ENCODE data around the gene LRRC7. TPM values are rescaled to one million over a fixed set of nuclear protein-coding genes. Genes with fewer than 3 reads are reported as not detected.

Gene LRRC7
- total and polyA plus RNA-seq, 2 experiments from 2014 or later, result 0.99 to 1.8 TPM

- H2AFZ ChIP-seq, result no peak overlapping the region
- no peaks in the 10 kb centered on the region for H3K79me2 ChIP-seq
- no peak overlapping the region for H3K4me2 ChIP-seq
- no peaks in the 10 kb centered on the region for H3K27me3 ChIP-seq
- H3K9me3 ChIP-seq (ENCODE audit: low read depth), result no peaks in the 10 kb centered on the region
- no peaks in the 10 kb centered on the region for H3K36me3 ChIP-seq (replicated peaks; ENCODE audit: insufficient read depth, low read depth)
- H3K4me3 ChIP-seq, result no peak overlapping the region
- TF ChIP-seq EZH2 (IDR thresholded peaks at IDR 0.05; ENCODE audit: borderline replicate concordance), result no peak
- no peak for TF ChIP-seq CTCF (IDR thresholded peaks at IDR 0.05; ENCODE audit: poor library complexity)
- no peak for TF ChIP-seq EZH2phosphoT487 (IDR thresholded peaks at IDR 0.05; ENCODE audit: low read depth, severe bottlenecking, unreplicated experiment)
- no peak overlapping the region for H3K27ac ChIP-seq
- H3K9me2 ChIP-seq (replicated peaks; ENCODE audit: insufficient read depth), result no peaks in the 10 kb centered on the region
- no peaks in the 10 kb centered on the region for H3K4me1 ChIP-seq (ENCODE audit: insufficient read depth)
- DNase-seq (ENCODE audit: low spot score), result no peak
- no peaks in the 10 kb centered on the region for H4K20me1 ChIP-seq (ENCODE audit: insufficient read depth, poor library complexity, severe bottlenecking)
Measured at GRCh38 chr1:70072231-70072751, 504.6 kb downstream of the LRRC7 start.

- H2AFZ ChIP-seq, result no peak overlapping the region
- TF ChIP-seq EZH2 (IDR thresholded peaks at IDR 0.05; ENCODE audit: borderline replicate concordance) (no peak), EZH2phosphoT487 (IDR thresholded peaks at IDR 0.05; ENCODE audit: low read depth, severe bottlenecking, unreplicated experiment) (no peak), CTCF (IDR thresholded peaks at IDR 0.05; ENCODE audit: poor library complexity) (no peak)
- WGBS (ENCODE audit: low lambda C conversion rate, missing lambda C conversion rate), result 81% methylated on average over 7 of the region's 7 CpGs
Measured at GRCh38 chr1:70075761-70076160, 508.0 kb downstream of the LRRC7 start.

GRCh38 chr1:70077066-70077465, 509.3 kb downstream of the LRRC7 start:
- Histone ChIP-seq H3K27me3 (no peaks in the 10 kb centered on the region), H3K36me3 (replicated peaks; ENCODE audit: insufficient read depth, low read depth) (no peaks in the 10 kb centered on the region), H3K27ac (no peak overlapping the region), H3K79me2 (no peaks in the 10 kb centered on the region), H2AFZ (no peak overlapping the region), H3K9me2 (replicated peaks; ENCODE audit: insufficient read depth) (no peaks in the 10 kb centered on the region), H3K4me2 (no peak overlapping the region), H4K20me1 (ENCODE audit: insufficient read depth, poor library complexity, severe bottlenecking) (no peaks in the 10 kb centered on the region), H3K4me1 (ENCODE audit: insufficient read depth) (no peaks in the 10 kb centered on the region), H3K9me3 (ENCODE audit: low read depth) (no peaks in the 10 kb centered on the region), H3K4me3 (no peak overlapping the region)
- TF ChIP-seq EZH2 (IDR thresholded peaks at IDR 0.05; ENCODE audit: borderline replicate concordance) (no peak), CTCF (IDR thresholded peaks at IDR 0.05; ENCODE audit: poor library complexity) (no peak), EZH2phosphoT487 (IDR thresholded peaks at IDR 0.05; ENCODE audit: low read depth, severe bottlenecking, unreplicated experiment) (no peak)
- DNase-seq (ENCODE audit: low spot score), result no peak
- WGBS (ENCODE audit: low lambda C conversion rate, missing lambda C conversion rate), result 91% methylated on average over 1 of the region's 1 CpG

More at GRCh38 chr1:70075761-70076160, 508.0 kb downstream of the LRRC7 start:
- no peak for DNase-seq (ENCODE audit: low spot score)
- Histone ChIP-seq H3K79me2 (no peaks in the 10 kb centered on the region), H3K4me2 (no peak overlapping the region), H3K36me3 (replicated peaks; ENCODE audit: insufficient read depth, low read depth) (no peaks in the 10 kb centered on the region), H3K27ac (no peak overlapping the region), H3K4me3 (no peak overlapping the region), H3K9me2 (replicated peaks; ENCODE audit: insufficient read depth) (no peaks in the 10 kb centered on the region), H3K4me1 (ENCODE audit: insufficient read depth) (no peaks in the 10 kb centered on the region), H3K27me3 (no peaks in the 10 kb centered on the region), H3K9me3 (ENCODE audit: low read depth) (no peaks in the 10 kb centered on the region), H4K20me1 (ENCODE audit: insufficient read depth, poor library complexity, severe bottlenecking) (no peaks in the 10 kb centered on the region)

- Histone ChIP-seq H3K79me2 (no peaks in the 10 kb centered on the region), H3K27ac (no peak overlapping the region), H3K9me3 (ENCODE audit: low read depth) (no peaks in the 10 kb centered on the region), H3K4me1 (ENCODE audit: insufficient read depth) (no peaks in the 10 kb centered on the region), H3K4me2 (no peak overlapping the region), H2AFZ (no peak overlapping the region), H4K20me1 (ENCODE audit: insufficient read depth, poor library complexity, severe bottlenecking) (no peaks in the 10 kb centered on the region), H3K27me3 (no peaks in the 10 kb centered on the region), H3K4me3 (no peak overlapping the region), H3K36me3 (replicated peaks; ENCODE audit: insufficient read depth, low read depth) (no peaks in the 10 kb centered on the region), H3K9me2 (replicated peaks; ENCODE audit: insufficient read depth) (no peaks in the 10 kb centered on the region)
- 73% methylated on average over 2 of the region's 2 CpGs for WGBS (ENCODE audit: low lambda C conversion rate, missing lambda C conversion rate)
- DNase-seq (ENCODE audit: low spot score), result no peak
- TF ChIP-seq CTCF (IDR thresholded peaks at IDR 0.05; ENCODE audit: poor library complexity), result no peak
- no peak for TF ChIP-seq EZH2phosphoT487 (IDR thresholded peaks at IDR 0.05; ENCODE audit: low read depth, severe bottlenecking, unreplicated experiment)
Measured at GRCh38 chr1:70079546-70079945, 511.8 kb downstream of the LRRC7 start.
